Heart left ventricle (tissue), 13 donors: ENCODE data around the gene UBXN2A.

Source experiments
- POLR2A ChIP-seq, 2 donors: fragments of 450-650 bp; IDR thresholded peaks; one replicate each; pipeline ENCODE4 v1.6.1; 2017; ENCODE audit warnings: antibody characterized with exemption in 2 of 2, mild to moderate bottlenecking in 2 of 2, moderate library complexity in 2 of 2
- TF ChIP-seq, protein P1 (sequence below), 12 donors: fragments of 200-600 bp; sonication (generic) in 4 of 12; IDR thresholded peaks; one replicate each; pipeline versions ENCODE4 v1.5.0 to v1.8.0; 2018 to 2022; ENCODE audit warnings: antibody characterized with exemption in 12 of 12, mild to moderate bottlenecking in 5 of 12
- donor health status: ischemic (EF 13 %, LVEDD 7.1; RV severe dilation, severe dysfunction).
- donor health status: DM: no; HTN: yes; CAD: no.
- donor health status: DM: no; HTN: no; CAD: no.
- donor health status: ischemic (EF 25% LVEDD 6.9; RV normal size, moderate dysfunction).
- donor health status: ischemic (EF 25% LVEDD 5.7; RV mildly dilated, moderate dysfunction).
- donor health status: ischemic (EF 35%, LVEDD 5.7; RV mildly dilated, moderate dysfunction).
- donor health status: nonischemic (EF 11% LVEDD 7.7; RV severe dilation, severe dysfunction).
- donor health status: DM: yes; HTN: yes; CAD: no.
- donor health status: PGD.
- donor health status: ischemic (EF 29% LVEDD 5.4; RV normal size, mild dysfunction).
- donor health status: nonischemic (EF 23%, LVEDD 6.1; RV moderate dilation, normal function).

DNA sequence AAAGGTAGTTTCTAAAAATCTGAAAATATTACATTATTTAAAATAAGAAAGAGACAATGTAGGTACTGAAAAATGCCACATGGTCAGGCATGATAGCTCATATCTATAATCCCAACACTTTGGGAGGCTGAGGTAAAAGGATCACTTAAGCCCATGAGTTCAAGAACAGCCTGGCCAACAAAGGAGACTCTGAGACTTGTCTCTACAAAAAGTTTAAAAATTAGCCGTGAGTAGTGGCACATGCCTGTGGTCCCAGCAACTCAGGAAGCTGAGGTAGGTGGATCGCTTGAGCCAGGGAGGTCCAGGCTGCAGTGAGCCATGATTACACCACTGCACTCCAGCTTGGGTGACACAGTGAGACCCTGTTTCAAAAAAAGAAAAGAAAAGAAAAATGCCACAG, 35.1 kb upstream of the UBXN2A start:
- TF ChIP-seq, protein P1, sequence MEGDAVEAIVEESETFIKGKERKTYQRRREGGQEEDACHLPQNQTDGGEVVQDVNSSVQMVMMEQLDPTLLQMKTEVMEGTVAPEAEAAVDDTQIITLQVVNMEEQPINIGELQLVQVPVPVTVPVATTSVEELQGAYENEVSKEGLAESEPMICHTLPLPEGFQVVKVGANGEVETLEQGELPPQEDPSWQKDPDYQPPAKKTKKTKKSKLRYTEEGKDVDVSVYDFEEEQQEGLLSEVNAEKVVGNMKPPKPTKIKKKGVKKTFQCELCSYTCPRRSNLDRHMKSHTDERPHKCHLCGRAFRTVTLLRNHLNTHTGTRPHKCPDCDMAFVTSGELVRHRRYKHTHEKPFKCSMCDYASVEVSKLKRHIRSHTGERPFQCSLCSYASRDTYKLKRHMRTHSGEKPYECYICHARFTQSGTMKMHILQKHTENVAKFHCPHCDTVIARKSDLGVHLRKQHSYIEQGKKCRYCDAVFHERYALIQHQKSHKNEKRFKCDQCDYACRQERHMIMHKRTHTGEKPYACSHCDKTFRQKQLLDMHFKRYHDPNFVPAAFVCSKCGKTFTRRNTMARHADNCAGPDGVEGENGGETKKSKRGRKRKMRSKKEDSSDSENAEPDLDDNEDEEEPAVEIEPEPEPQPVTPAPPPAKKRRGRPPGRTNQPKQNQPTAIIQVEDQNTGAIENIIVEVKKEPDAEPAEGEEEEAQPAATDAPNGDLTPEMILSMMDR (IDR thresholded peaks at IDR 0.05): no peak
- TF ChIP-seq POLR2A (IDR thresholded peaks at IDR 0.05): no peak
